PFSK-1 (cell line): ENCODE data around the gene RGP1.

Source experiments
- FOXP2 ChIP-seq: optimal IDR thresholded peaks from 2 replicates; pipeline ENCODE3; 2011; ENCODE audit warnings: borderline replicate concordance, control low read depth, inconsistent platforms; ENCODE audit not compliant: insufficient read depth; ENCODE audit errors: extremely low read length, extremely low read depth
- POLR2AphosphoS5 ChIP-seq: IDR thresholded peaks from 2 replicates; pipeline ENCODE4 v1.6.1; 2012; ENCODE audit warnings: low read depth, mild to moderate bottlenecking, control low read depth, low read length, moderate library complexity
- REST ChIP-seq, 2 experiments: IDR thresholded peaks; 2 replicates each; pipeline versions ENCODE4 v1.6.1 to v1.8.0; 2011 to 2012; ENCODE audit warnings: low read depth in 2 of 2, low read length in 2 of 2, control low read depth in 1 of 2, inconsistent platforms in 1 of 2, mild to moderate bottlenecking in 1 of 2, moderate library complexity in 1 of 2; ENCODE audit not compliant: insufficient read depth in 1 of 2
- SIN3A ChIP-seq: IDR thresholded peaks from 2 replicates; pipeline ENCODE4 v1.6.1; 2012; ENCODE audit warnings: mild to moderate bottlenecking, low read length, moderate library complexity, borderline replicate concordance; ENCODE audit not compliant: insufficient read depth
- TAF1 ChIP-seq: IDR thresholded peaks from 2 replicates; pipeline ENCODE4 v1.6.1; 2012; ENCODE audit warnings: low read length, control low read depth, borderline replicate concordance; ENCODE audit not compliant: insufficient read depth

- no peak for TF ChIP-seq POLR2AphosphoS5
- TF ChIP-seq TAF1, result no peak
- TF ChIP-seq REST (IDR thresholded peaks at IDR 0.05; ENCODE audit: insufficient read depth in 1 of 2, low read depth in 2 of 2, low read length in 2 of 2), result no peak
- TF ChIP-seq SIN3A, result no peak
- TF ChIP-seq FOXP2, result no peak
Observed at GRCh38 chr9:35754264-35754663, 5.2 kb downstream of the RGP1 start, which contains the start of gene MSMP.
